Activated CD4-positive, alpha-beta memory T cell treated with anti-CD3 and anti-CD28 coated beads, Interleukin-2, amount 10 ng/mL, durations not matched to agents 7 days and 5 days (primary cell): Measurements from ENCODE around the gene CAMK2N2. TPM values are rescaled to one million over a fixed set of nuclear protein-coding genes. Genes with fewer than 3 reads are reported as not detected.

Source experiments
- CTCF ChIA-PET: fragments of 350-600 bp; sonication (Branson Sonifier 250); formaldehyde crosslinking; loops from one replicate; lab custom pipeline; 2021; ENCODE audit warnings: antibody characterized with exemption, inconsistent platforms; lab: Charles Lee
- POLR2A ChIA-PET: fragments of 350-600 bp; sonication (Branson Sonifier 250); formaldehyde crosslinking; loops from one replicate; lab custom pipeline; 2021; ENCODE audit warnings: antibody characterized with exemption; lab: Charles Lee
- DNase-seq: peaks from one replicate; pipeline ENCODE4 v3.0.0-alpha.2; 2020
- H3K27ac Mint-ChIP-seq: one replicate; pipeline ENCODE4 v1.8.0; 2021; ENCODE audit warnings: mild to moderate bottlenecking, mixed read lengths
- H3K27me3 Mint-ChIP-seq: one replicate; pipeline ENCODE4 v1.8.0; 2021; ENCODE audit warnings: mixed read lengths
- H3K36me3 Mint-ChIP-seq: one replicate; pipeline ENCODE4 v1.8.0; 2021; ENCODE audit warnings: low read depth, mixed read lengths
- H3K4me1 Mint-ChIP-seq: one replicate; pipeline ENCODE4 v1.8.0; 2021; ENCODE audit warnings: mixed read lengths
- H3K4me3 Mint-ChIP-seq: one replicate; pipeline ENCODE4 v1.8.0; 2021; ENCODE audit warnings: mild to moderate bottlenecking, mixed read lengths
- H3K9me3 Mint-ChIP-seq: one replicate; pipeline ENCODE4 v1.8.0; 2021; ENCODE audit warnings: mixed read lengths
- total RNA-seq, 2 experiments: library from RNA; stranded (reverse); gene quantifications; one replicate each; pipeline ENCODE4 v1.2.3, GENCODE V29; 2021

Gene CAMK2N2
- total RNA-seq, 2 experiments from 2014 or later, result 0.23 TPM; not detected in 1

GRCh38 chr3:184248454-184249411 lies 12.6 kb downstream of the CAMK2N2 start, which contains the start of gene ALG3:
Gene ALG3 (minus strand): TSS chr3:184248962. CDS start chr3:184248940, 22 bp downstream.
- peaks cover 17% of the 10 kb centered on the region for H3K4me1 Mint-ChIP-seq
- peak; percentile 88 for DNase-seq
- H3K27ac Mint-ChIP-seq, result peak within 1 kb of the TSS; percentile 89
- no peaks in the 10 kb centered on the region for H3K27me3 Mint-ChIP-seq
- POLR2A ChIA-PET, result interaction anchor here (0.7 to 1.9 kb wide), 4 partner anchors 11 to 114 kb away, joined by 3 to 9 read pairs (median 4); partner anchors contain the start of gene EIF2B5
- no peaks in the 10 kb centered on the region for H3K9me3 Mint-ChIP-seq
- CTCF ChIA-PET, result interaction anchor here (1.0 to 1.9 kb wide), 4 partner anchors 21 to 364 kb away, joined by 3 to 8 read pairs (median 5); partner anchors contain the start of gene PARL
- peaks cover 12% of the 10 kb centered on the region for H3K36me3 Mint-ChIP-seq
- peak within 1 kb of the TSS; percentile 83 for H3K4me3 Mint-ChIP-seq

GRCh38 chr3:184242297-184242685 lies 19.1 kb downstream of the CAMK2N2 start:
- Mint-ChIP-seq H3K9me3 (no peaks in the 10 kb centered on the region), H3K36me3 (peaks cover 18% of the 10 kb centered on the region), H3K27me3 (peaks cover 1% of the 10 kb centered on the region), H3K4me1 (peaks cover 2% of the 10 kb centered on the region), H3K4me3 (no peak overlapping the region), H3K27ac (no peak overlapping the region)
- CTCF ChIA-PET, result interaction anchor here (0.8 kb wide), 2 partner anchors 15 to 347 kb away, joined by 3 to 4 read pairs; no protein-coding TSS in a partner anchor
- no peak for DNase-seq
- POLR2A ChIA-PET, result no interaction called here

- H3K4me1 Mint-ChIP-seq, result peaks cover 2% of the 10 kb centered on the region
- ChIA-PET CTCF (interaction anchor here (0.8 to 1.5 kb wide), 2 partner anchors 346 kb away, joined by 3 to 4 read pairs; no protein-coding TSS in a partner anchor), POLR2A (no interaction called here)
- peaks cover 1% of the 10 kb centered on the region for H3K27me3 Mint-ChIP-seq
- no peak for DNase-seq
- H3K4me3 Mint-ChIP-seq, result no peak overlapping the region
- H3K9me3 Mint-ChIP-seq, result no peaks in the 10 kb centered on the region
- H3K36me3 Mint-ChIP-seq, result peaks cover 18% of the 10 kb centered on the region
- H3K27ac Mint-ChIP-seq, result no peak overlapping the region
Measured at GRCh38 chr3:184241447-184242296, 19.7 kb downstream of the CAMK2N2 start.

GRCh38 chr3:184241141-184241446 lies 20.3 kb downstream of the CAMK2N2 start:
- ChIA-PET POLR2A (interaction anchor here (0.9 to 1.6 kb wide), 2 partner anchors 13 to 19 kb away, joined by 3 to 6 read pairs; no protein-coding TSS in a partner anchor), CTCF (interaction anchor here (1.1 to 1.5 kb wide), 3 partner anchors 9 to 346 kb away, joined by 4 to 8 read pairs (median 8); partner anchors contain the start of gene EEF1AKMT4)
- Mint-ChIP-seq H3K9me3 (no peaks in the 10 kb centered on the region), H3K27me3 (peaks cover 1% of the 10 kb centered on the region), H3K27ac (no peak overlapping the region), H3K4me3 (no peak overlapping the region), H3K36me3 (peaks cover 18% of the 10 kb centered on the region), H3K4me1 (peaks cover 2% of the 10 kb centered on the region)
- DNase-seq, result no peak

GRCh38 chr3:184240384-184241140 lies 20.8 kb downstream of the CAMK2N2 start:
- peaks cover 1% of the 10 kb centered on the region for H3K27me3 Mint-ChIP-seq
- peaks cover 18% of the 10 kb centered on the region for H3K36me3 Mint-ChIP-seq
- no peak overlapping the region for H3K4me3 Mint-ChIP-seq
- H3K9me3 Mint-ChIP-seq, result no peaks in the 10 kb centered on the region
- H3K4me1 Mint-ChIP-seq, result peaks cover 2% of the 10 kb centered on the region
- POLR2A ChIA-PET, result interaction anchor here (0.9 to 1.6 kb wide), 3 partner anchors 11 to 19 kb away, joined by 3 to 6 read pairs (median 3); partner anchors contain the start of gene VWA5B2
- DNase-seq, result no peak
- CTCF ChIA-PET, result interaction anchor here (0.9 to 1.5 kb wide), 4 partner anchors 9 to 345 kb away, joined by 3 to 8 read pairs (median 6); partner anchors contain the start of gene EEF1AKMT4
- no peak overlapping the region for H3K27ac Mint-ChIP-seq

GRCh38 chr3:184239708-184240107 lies 21.6 kb downstream of the CAMK2N2 start:
- H3K4me1 Mint-ChIP-seq, result no peaks in the 10 kb centered on the region
- ChIA-PET CTCF (interaction anchor here (0.9 to 1.5 kb wide), 4 partner anchors 10 to 345 kb away, joined by 3 to 8 read pairs (median 6); partner anchors contain the start of gene EEF1AKMT4), POLR2A (interaction anchor here (1.0 to 1.6 kb wide), 2 partner anchors 10 to 12 kb away, joined by 3 to 6 read pairs; partner anchors contain the start of gene VWA5B2)
- no peak for DNase-seq
- H3K27me3 Mint-ChIP-seq, result peaks cover 1% of the 10 kb centered on the region
- no peak overlapping the region for H3K27ac Mint-ChIP-seq
- peaks cover 12% of the 10 kb centered on the region for H3K36me3 Mint-ChIP-seq
- no peaks in the 10 kb centered on the region for H3K9me3 Mint-ChIP-seq
- H3K4me3 Mint-ChIP-seq, result no peak overlapping the region

GRCh38 chr3:184239221-184239620 lies 22.1 kb downstream of the CAMK2N2 start:
- CTCF ChIA-PET, result no interaction called here

GRCh38 chr3:184238246-184238818 lies 23.0 kb downstream of the CAMK2N2 start:
- no peak overlapping the region for H3K4me3 Mint-ChIP-seq
- H3K9me3 Mint-ChIP-seq, result no peaks in the 10 kb centered on the region
- peaks cover 6% of the 10 kb centered on the region for H3K36me3 Mint-ChIP-seq
- H3K4me1 Mint-ChIP-seq, result no peaks in the 10 kb centered on the region
- no peak for DNase-seq
- CTCF ChIA-PET, result interaction anchor here (0.6 to 2.1 kb wide), 4 partner anchors 8 to 67 kb away, joined by 3 to 15 read pairs (median 6); no protein-coding TSS in a partner anchor
- peaks cover 1% of the 10 kb centered on the region for H3K27me3 Mint-ChIP-seq
- no peak overlapping the region for H3K27ac Mint-ChIP-seq
- POLR2A ChIA-PET, result interaction anchor here (1.2 kb wide), 1 partner anchor 9 kb away, joined by 5 read pairs; no protein-coding TSS in a partner anchor

More at GRCh38 chr3:184239221-184239620, 22.1 kb downstream of the CAMK2N2 start:
- POLR2A ChIA-PET, result no interaction called here
- no peaks in the 10 kb centered on the region for H3K4me1 Mint-ChIP-seq
- no peak for DNase-seq
- H3K9me3 Mint-ChIP-seq, result no peaks in the 10 kb centered on the region
- H3K27ac Mint-ChIP-seq, result no peak overlapping the region
- peaks cover 8% of the 10 kb centered on the region for H3K36me3 Mint-ChIP-seq
- peaks cover 1% of the 10 kb centered on the region for H3K27me3 Mint-ChIP-seq
- no peak overlapping the region for H3K4me3 Mint-ChIP-seq

- CTCF ChIA-PET, result interaction anchor here (0.6 to 2.1 kb wide), 4 partner anchors 8 to 67 kb away, joined by 3 to 15 read pairs (median 6); no protein-coding TSS in a partner anchor
- no peak overlapping the region for H3K27ac Mint-ChIP-seq
- POLR2A ChIA-PET, result interaction anchor here (1.1 to 1.2 kb wide), 2 partner anchors 10 kb away, joined by 3 to 5 read pairs; no protein-coding TSS in a partner anchor
- peaks cover 4% of the 10 kb centered on the region for H3K27me3 Mint-ChIP-seq
- no peak overlapping the region for H3K4me3 Mint-ChIP-seq
- no peaks in the 10 kb centered on the region for H3K9me3 Mint-ChIP-seq
- H3K36me3 Mint-ChIP-seq, result peaks cover 3% of the 10 kb centered on the region
- DNase-seq, result no peak
- H3K4me1 Mint-ChIP-seq, result no peaks in the 10 kb centered on the region
Measured at GRCh38 chr3:184237807-184238206, 23.5 kb downstream of the CAMK2N2 start.

GRCh38 chr3:184237211-184237610 lies 24.1 kb downstream of the CAMK2N2 start:
- Mint-ChIP-seq H3K4me1 (no peaks in the 10 kb centered on the region), H3K9me3 (no peaks in the 10 kb centered on the region), H3K27ac (no peak overlapping the region), H3K4me3 (no peak overlapping the region), H3K36me3 (no peaks in the 10 kb centered on the region), H3K27me3 (peaks cover 10% of the 10 kb centered on the region)
- no peak for DNase-seq
- CTCF ChIA-PET, result interaction anchor here (1.1 to 2.1 kb wide), 4 partner anchors 9 to 13 kb away, joined by 3 to 15 read pairs (median 6); no protein-coding TSS in a partner anchor
- POLR2A ChIA-PET, result interaction anchor here (1.1 to 1.2 kb wide), 2 partner anchors 10 kb away, joined by 3 to 5 read pairs; no protein-coding TSS in a partner anchor

GRCh38 chr3:184236636-184237035 lies 24.7 kb downstream of the CAMK2N2 start:
- ChIA-PET CTCF (interaction anchor here (0.7 to 2.1 kb wide), 4 partner anchors 9 to 13 kb away, joined by 3 to 15 read pairs (median 6); no protein-coding TSS in a partner anchor), POLR2A (interaction anchor here (1.1 kb wide), 1 partner anchor 9 kb away, joined by 3 read pairs; no protein-coding TSS in a partner anchor)
- Mint-ChIP-seq H3K9me3 (no peaks in the 10 kb centered on the region), H3K36me3 (no peaks in the 10 kb centered on the region), H3K27ac (no peak overlapping the region), H3K4me1 (no peaks in the 10 kb centered on the region), H3K4me3 (no peak overlapping the region), H3K27me3 (peaks cover 16% of the 10 kb centered on the region)
- no peak for DNase-seq
